MM.1S (cell line): ENCODE measurements around the gene DCAF10.
"Not testable (repeated sequence)": the region's sequence is repeated elsewhere in the genome, so short reads cannot be mapped to it uniquely, and the experiment has no call there.

Source experiments
- DNase-seq: peaks from one replicate; pipeline ENCODE4 v3.0.0-alpha.2; 2015
- H2AFZ ChIP-seq: fragments of 300-600 bp; sonication (generic); 2 replicates; pipeline ENCODE4 v1.6.0; 2016; ENCODE audit warnings: antibody characterized with exemption, low read length
- H3F3A ChIP-seq: fragments of 300-600 bp; sonication (generic); 2 replicates; pipeline ENCODE4 v1.6.1; 2016; ENCODE audit warnings: mild to moderate bottlenecking, antibody characterized with exemption, low read length, moderate library complexity, mixed read lengths; ENCODE audit not compliant: insufficient read depth
- H3K27ac ChIP-seq: fragments of 300-600 bp; sonication (generic); 2 replicates; pipeline ENCODE4 v1.5.1; 2016; ENCODE audit warnings: mild to moderate bottlenecking, low read length
- H3K27me3 ChIP-seq: fragments of 300-600 bp; sonication (generic); replicated peaks from 2 replicates; pipeline ENCODE4 v1.6.0; 2016; ENCODE audit warnings: low read length; ENCODE audit not compliant: insufficient read depth
- H3K36me3 ChIP-seq: fragments of 300-600 bp; sonication (generic); replicated peaks from 2 replicates; pipeline ENCODE4 v1.6.1; 2016; ENCODE audit warnings: mild to moderate bottlenecking, low read length, mixed read lengths; ENCODE audit not compliant: insufficient read depth
- H3K4me1 ChIP-seq: fragments of 300-600 bp; sonication (generic); 2 replicates; pipeline ENCODE4 v1.6.1; 2016; ENCODE audit warnings: low read length, mixed read lengths
- H3K4me2 ChIP-seq: fragments of 300-600 bp; sonication (generic); 2 replicates; pipeline ENCODE4 v1.6.0; 2016; ENCODE audit warnings: low read depth, low read length
- H3K4me3 ChIP-seq: fragments of 300-600 bp; sonication (generic); 2 replicates; pipeline ENCODE4 v1.5.1; 2016; ENCODE audit warnings: low read length, mixed read lengths
- H3K79me2 ChIP-seq: fragments of 300-600 bp; sonication (generic); 2 replicates; pipeline ENCODE4 v1.6.1; 2016; ENCODE audit warnings: mixed run types, low read length, mixed read lengths
- H3K9ac ChIP-seq: fragments of 300-600 bp; sonication (generic); 2 replicates; pipeline ENCODE4 v1.6.1; 2016; ENCODE audit warnings: low read length, mixed read lengths
- H3K9me2 ChIP-seq: fragments of 300-600 bp; sonication (generic); replicated peaks from 2 replicates; pipeline ENCODE4 v1.6.1; 2016; ENCODE audit warnings: mild to moderate bottlenecking, low read length, mixed read lengths; ENCODE audit not compliant: insufficient read depth
- H3K9me3 ChIP-seq: fragments of 300-600 bp; sonication (generic); replicated peaks from 2 replicates; pipeline ENCODE4 v1.6.1; 2016; ENCODE audit warnings: mild to moderate bottlenecking, low read length, mixed read lengths; ENCODE audit not compliant: insufficient read depth
- H4K20me1 ChIP-seq: fragments of 300-600 bp; sonication (generic); 2 replicates; pipeline ENCODE4 v1.6.1; 2016; ENCODE audit warnings: mild to moderate bottlenecking, low read length, moderate library complexity, mixed read lengths; ENCODE audit not compliant: insufficient read depth
- EZH2 ChIP-seq: fragments of 300-600 bp; sonication (generic); optimal IDR thresholded peaks from 2 replicates; pipeline ENCODE3; 2017; ENCODE audit warnings: low read depth, mild to moderate bottlenecking, antibody characterized with exemption, low read length, mixed read lengths
- EZH2phosphoT487 ChIP-seq: fragments of 300-600 bp; sonication (generic); IDR thresholded peaks from 2 replicates; pipeline ENCODE4 v1.6.1; 2018; ENCODE audit warnings: antibody characterized with exemption, low read length
- TF ChIP-seq, protein P1 (sequence below): fragments of 300-600 bp; sonication (generic); IDR thresholded peaks from 2 replicates; pipeline ENCODE4 v1.5.1; 2016; ENCODE audit warnings: antibody characterized with exemption, low read length, mixed read lengths

DCAF10 gene

DNA sequence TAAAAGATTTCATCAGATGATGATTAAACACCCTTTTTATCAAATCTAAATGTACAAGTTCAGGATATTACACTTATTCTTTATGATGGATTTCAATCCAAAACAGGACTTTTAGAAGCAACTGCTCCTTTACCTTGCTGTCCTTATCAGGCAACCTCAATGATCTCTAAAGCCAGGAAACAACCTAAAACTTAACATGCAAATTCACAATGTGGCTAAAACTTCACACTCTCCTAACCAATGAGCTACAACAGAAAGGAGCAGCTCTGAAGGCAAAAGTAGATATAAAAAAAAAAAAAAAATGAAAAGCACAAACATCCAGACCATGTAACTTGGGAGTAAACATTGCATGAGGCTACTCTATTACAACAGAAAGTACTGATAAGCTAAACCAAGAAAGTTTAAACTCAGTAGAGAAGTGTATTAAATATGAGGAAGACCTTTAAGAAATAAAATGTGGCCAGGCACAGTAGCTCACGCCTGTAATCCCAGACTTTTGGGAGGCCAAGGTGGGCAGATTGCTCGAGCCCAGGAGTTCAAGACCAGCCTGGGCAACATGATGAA is 80.4 kb downstream of the DCAF10 start:
- no peak overlapping the region for H2AFZ ChIP-seq
- no peaks in the 10 kb centered on the region for H3K9me3 ChIP-seq
- TF ChIP-seq, protein P1, sequence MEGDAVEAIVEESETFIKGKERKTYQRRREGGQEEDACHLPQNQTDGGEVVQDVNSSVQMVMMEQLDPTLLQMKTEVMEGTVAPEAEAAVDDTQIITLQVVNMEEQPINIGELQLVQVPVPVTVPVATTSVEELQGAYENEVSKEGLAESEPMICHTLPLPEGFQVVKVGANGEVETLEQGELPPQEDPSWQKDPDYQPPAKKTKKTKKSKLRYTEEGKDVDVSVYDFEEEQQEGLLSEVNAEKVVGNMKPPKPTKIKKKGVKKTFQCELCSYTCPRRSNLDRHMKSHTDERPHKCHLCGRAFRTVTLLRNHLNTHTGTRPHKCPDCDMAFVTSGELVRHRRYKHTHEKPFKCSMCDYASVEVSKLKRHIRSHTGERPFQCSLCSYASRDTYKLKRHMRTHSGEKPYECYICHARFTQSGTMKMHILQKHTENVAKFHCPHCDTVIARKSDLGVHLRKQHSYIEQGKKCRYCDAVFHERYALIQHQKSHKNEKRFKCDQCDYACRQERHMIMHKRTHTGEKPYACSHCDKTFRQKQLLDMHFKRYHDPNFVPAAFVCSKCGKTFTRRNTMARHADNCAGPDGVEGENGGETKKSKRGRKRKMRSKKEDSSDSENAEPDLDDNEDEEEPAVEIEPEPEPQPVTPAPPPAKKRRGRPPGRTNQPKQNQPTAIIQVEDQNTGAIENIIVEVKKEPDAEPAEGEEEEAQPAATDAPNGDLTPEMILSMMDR, result no peak
- TF ChIP-seq EZH2phosphoT487 (no peak), EZH2 (no peak)
- no peak overlapping the region for H3K27ac ChIP-seq
- no peaks in the 10 kb centered on the region for H3K9me2 ChIP-seq
- H3K4me2 ChIP-seq, result no peak overlapping the region
- no peaks in the 10 kb centered on the region for H3K4me1 ChIP-seq
- no peak for DNase-seq
- H4K20me1 ChIP-seq, result no peaks in the 10 kb centered on the region; the same call in 1 of the 2 replicates
- no peaks in the 10 kb centered on the region for H3K36me3 ChIP-seq
- H3K79me2 ChIP-seq, result peaks cover 12% of the 10 kb centered on the region
- H3K9ac ChIP-seq, result no peak overlapping the region
- H3K27me3 ChIP-seq, result no peaks in the 10 kb centered on the region
- no peaks in the 10 kb centered on the region for H3F3A ChIP-seq
- no peak overlapping the region for H3K4me3 ChIP-seq

DNA sequence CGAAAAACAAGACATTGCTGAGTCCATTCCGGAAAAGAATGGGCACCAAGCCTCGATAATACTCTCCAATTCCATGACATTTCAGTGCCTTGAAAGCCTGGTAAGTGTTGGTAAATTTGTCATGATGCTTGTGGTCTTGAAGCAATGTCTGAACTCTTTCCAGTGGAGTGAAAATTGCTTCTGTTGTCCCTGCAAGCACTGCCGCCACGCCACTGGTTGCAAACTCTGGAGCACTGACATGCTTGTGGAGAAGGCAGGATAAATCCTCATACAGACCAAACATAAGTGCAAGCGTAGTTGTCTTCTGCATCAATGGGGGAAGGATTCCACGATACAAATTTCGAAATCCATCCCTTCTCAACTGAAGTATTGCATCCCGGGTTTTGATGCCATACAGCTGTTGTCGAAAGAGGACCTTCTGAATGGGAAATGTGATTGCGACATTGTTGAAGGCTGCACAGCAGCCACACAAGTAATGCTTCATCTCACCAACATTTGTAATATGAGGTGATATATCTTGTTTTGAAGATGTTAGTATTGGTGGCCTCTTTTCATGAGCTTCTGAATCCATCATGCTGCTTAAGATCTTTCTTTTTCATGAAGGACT is 87.5 kb downstream of the DCAF10 start:
- not testable (repeated sequence) for H2AFZ ChIP-seq, H3F3A ChIP-seq, H3K27me3 ChIP-seq, H3K27ac ChIP-seq, H3K9me2 ChIP-seq, DNase-seq, H4K20me1 ChIP-seq, H3K4me2 ChIP-seq, H3K9ac ChIP-seq, H3K4me1 ChIP-seq, H3K4me3 ChIP-seq, H3K9me3 ChIP-seq, H3K36me3 ChIP-seq
- H3K79me2 ChIP-seq, result peaks cover 47% of the 10 kb centered on the region

DNA sequence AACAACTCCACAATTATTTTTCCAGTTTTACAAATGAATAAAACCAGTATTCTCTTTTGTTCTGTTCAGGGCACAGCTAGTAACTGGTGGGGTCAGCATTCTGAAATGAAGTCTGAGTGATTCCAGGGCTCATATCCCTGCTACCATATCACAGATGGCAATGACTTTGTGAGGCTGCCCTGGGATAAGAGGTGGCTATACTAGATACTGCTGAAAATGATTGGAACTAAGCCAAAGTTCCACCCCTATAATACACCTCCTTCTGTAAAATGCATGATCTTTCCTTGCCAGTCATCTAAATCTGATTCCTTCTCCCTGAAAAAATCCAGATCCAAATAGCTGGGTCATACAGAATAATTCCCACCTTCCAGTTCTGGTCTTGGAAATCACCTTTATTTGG is 88.9 kb downstream of the DCAF10 start:
- Histone ChIP-seq H3K36me3 (no peaks in the 10 kb centered on the region), H3K9ac (no peak overlapping the region)

DNA sequence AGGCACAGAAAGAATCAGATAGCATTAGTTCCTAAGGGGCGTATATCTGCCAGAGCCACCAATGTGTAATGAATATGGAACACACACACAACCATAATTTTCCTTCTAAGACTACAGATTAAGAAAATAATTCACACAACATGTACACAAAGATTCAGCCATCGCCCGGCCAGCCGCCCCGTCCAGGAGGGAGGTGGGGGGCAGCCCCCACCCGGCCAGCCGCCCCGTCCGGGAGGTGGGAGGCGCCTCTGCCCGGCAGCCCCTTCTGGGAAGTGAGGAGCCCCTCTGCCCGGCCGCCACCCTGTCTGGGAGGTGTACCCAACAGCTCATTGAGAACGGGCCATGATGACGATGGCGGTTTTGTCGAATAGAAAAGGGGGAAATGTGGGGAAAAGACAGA is 90.4 kb downstream of the DCAF10 start:
- H3K9me3 ChIP-seq, H3K4me1 ChIP-seq, H3K9ac ChIP-seq, DNase-seq, H3K27me3 ChIP-seq, H3K27ac ChIP-seq, H2AFZ ChIP-seq, H3K4me3 ChIP-seq, H4K20me1 ChIP-seq, H3K36me3 ChIP-seq, H3K9me2 ChIP-seq, H3F3A ChIP-seq, H3K4me2 ChIP-seq: not testable (repeated sequence)
- H3K79me2 ChIP-seq, result peaks cover 59% of the 10 kb centered on the region

More for the DNA sequence above, 88.9 kb downstream of the DCAF10 start:
- H3K4me3 ChIP-seq, result no peak overlapping the region
- no peaks in the 10 kb centered on the region for H3K9me3 ChIP-seq
- H3K4me1 ChIP-seq, result no peaks in the 10 kb centered on the region
- no peaks in the 10 kb centered on the region for H3K27me3 ChIP-seq
- H3K9me2 ChIP-seq, result no peaks in the 10 kb centered on the region
- no peak overlapping the region for H3K27ac ChIP-seq
- DNase-seq, result no peak
- H4K20me1 ChIP-seq, result no peaks in the 10 kb centered on the region
- peaks cover 49% of the 10 kb centered on the region for H3K79me2 ChIP-seq
- no peaks in the 10 kb centered on the region for H3F3A ChIP-seq
- H2AFZ ChIP-seq, result no peak overlapping the region
- no peak for TF ChIP-seq EZH2
- TF ChIP-seq, protein P1, result no peak
- no peak for TF ChIP-seq EZH2phosphoT487
- H3K4me2 ChIP-seq, result no peak overlapping the region
